GM12872 (cell line): ENCODE data around the gene PRTG.

ENCODE experiments used
- CTCF ChIP-seq: IDR thresholded peaks from 3 replicates; pipeline ENCODE4 v1.5.1; 2011; ENCODE audit warnings: low read depth, mild to moderate bottlenecking, low read length, moderate library complexity; ENCODE audit not compliant: insufficient read depth

The PRTG gene

GRCh38 chr15:55694652-55695150 lies 48.3 kb downstream of the PRTG start:
- TF ChIP-seq CTCF: no peak

GRCh38 chr15:55687792-55688191 lies 55.2 kb downstream of the PRTG start:
- TF ChIP-seq CTCF: no peak

- TF ChIP-seq CTCF: no peak
Observed at GRCh38 chr15:55685286-55685685, 57.7 kb downstream of the PRTG start.

GRCh38 chr15:55683376-55683775 lies 59.6 kb downstream of the PRTG start:
- TF ChIP-seq CTCF: no peak

GRCh38 chr15:55681631-55682030 lies 61.3 kb downstream of the PRTG start:
- no peak for TF ChIP-seq CTCF

GRCh38 chr15:55676507-55676906 lies 66.4 kb downstream of the PRTG start:
- TF ChIP-seq CTCF: no peak

- TF ChIP-seq CTCF: no peak
Observed at GRCh38 chr15:55673287-55673686, 69.7 kb downstream of the PRTG start.

GRCh38 chr15:55669270-55669669 lies 73.7 kb downstream of the PRTG start:
- no peak for TF ChIP-seq CTCF
